ENCODE measurements around the gene ZNF778.
"Not testable (repeated sequence)": the region's sequence is repeated elsewhere in the genome, so short reads cannot be mapped to it uniquely, and the experiment has no call there.

GRCh38 chr16:89186593-89187031 lies 30.9 kb upstream of the ZNF778 start:
- not testable (repeated sequence) for TF ChIP-seq CTCF, POLR2A (IDR thresholded peaks at IDR 0.05)

Data from uterus (tissue), 2 donors.